ENCODE measurements around the gene IFNLR1.

Gene IFNLR1

GRCh38 chr1:24201941-24202440 lies 14.9 kb upstream of the IFNLR1 start:
- TF ChIP-seq CTCF (IDR thresholded peaks at IDR 0.05; ENCODE audit: low read depth, low read length) = peak; percentile 78
- no peak overlapping the region for H3K4me3 ChIP-seq (ENCODE audit: low read depth, low read length)
- in situ Hi-C loops (cut with HindIII; ENCODE audit: low sequenced_read_pairs) = no loop called here
- DNase-seq (ENCODE audit: low read depth, low spot score) = peak; percentile 90

- DNase-seq (ENCODE audit: low read depth, low spot score) = peak; percentile 56
- no peak overlapping the region for H3K4me3 ChIP-seq (ENCODE audit: low read depth, low read length)
- in situ Hi-C loops (cut with HindIII; ENCODE audit: low sequenced_read_pairs) = loop anchor here (10.0 kb wide), 1 partner anchor 195 kb away; no protein-coding TSS in a partner anchor
- TF ChIP-seq CTCF (IDR thresholded peaks at IDR 0.05; ENCODE audit: low read depth, low read length) = peak; percentile 81
Measured at GRCh38 chr1:24199291-24199900, 12.3 kb upstream of the IFNLR1 start.

GRCh38 chr1:24198766-24199165 lies 11.7 kb upstream of the IFNLR1 start:
- in situ Hi-C loops (cut with HindIII; ENCODE audit: low sequenced_read_pairs) = loop anchor here (10.0 kb wide), 1 partner anchor 196 kb away; no protein-coding TSS in a partner anchor
- H3K4me3 ChIP-seq (ENCODE audit: low read depth, low read length) = no peak overlapping the region

GRCh38 chr1:24195874-24196273 lies 8.8 kb upstream of the IFNLR1 start:
- H3K4me3 ChIP-seq (ENCODE audit: low read depth, low read length) = no peak overlapping the region
- TF ChIP-seq CTCF (IDR thresholded peaks at IDR 0.05; ENCODE audit: low read depth, low read length) = no peak
- DNase-seq (ENCODE audit: low read depth, low spot score) = no peak
- in situ Hi-C loops (cut with HindIII; ENCODE audit: low sequenced_read_pairs) = loop anchor here (10.0 kb wide), 1 partner anchor 199 kb away; no protein-coding TSS in a partner anchor

More at GRCh38 chr1:24198766-24199165, 11.7 kb upstream of the IFNLR1 start:
- no peak for TF ChIP-seq CTCF (IDR thresholded peaks at IDR 0.05; ENCODE audit: low read depth, low read length)
- no peak for DNase-seq (ENCODE audit: low read depth, low spot score)

- TF ChIP-seq CTCF (IDR thresholded peaks at IDR 0.05; ENCODE audit: low read depth, low read length) = no peak
Measured at GRCh38 chr1:24195136-24195535, 8.0 kb upstream of the IFNLR1 start.

GRCh38 chr1:24193046-24193445 lies 6.0 kb upstream of the IFNLR1 start:
- in situ Hi-C loops (cut with HindIII; ENCODE audit: low sequenced_read_pairs) = loop anchor here (10.0 kb wide), 1 partner anchor 202 kb away; no protein-coding TSS in a partner anchor
- no peak for DNase-seq (ENCODE audit: low read depth, low spot score)
- no peak for TF ChIP-seq CTCF (IDR thresholded peaks at IDR 0.05; ENCODE audit: low read depth, low read length)
- H3K4me3 ChIP-seq (ENCODE audit: low read depth, low read length) = no peak overlapping the region

More at GRCh38 chr1:24195136-24195535, 8.0 kb upstream of the IFNLR1 start:
- DNase-seq (ENCODE audit: low read depth, low spot score) = no peak
- in situ Hi-C loops (cut with HindIII; ENCODE audit: low sequenced_read_pairs) = loop anchor here (10.0 kb wide), 1 partner anchor 200 kb away; no protein-coding TSS in a partner anchor
- H3K4me3 ChIP-seq (ENCODE audit: low read depth, low read length) = no peak overlapping the region

Data from astrocyte of the spinal cord (primary cell).